ENCODE results near the gene MLXIPL. TPM values are rescaled to one million over a fixed set of nuclear protein-coding genes. Genes with fewer than 3 reads are reported as not detected.
A peak's percentile ranks its signal among the peaks of the same experiment; 100 is the strongest.
"Not testable (repeated sequence)": the region's sequence is repeated elsewhere in the genome, so short reads cannot be mapped to it uniquely, and the experiment has no call there.

MLXIPL gene
- total RNA-seq, 1 experiment from 2014 or later: not detected

- no peak overlapping the region for H3K4me3 ChIP-seq (ENCODE audit: low read length)
- no peak overlapping the region for H3K27ac ChIP-seq (ENCODE audit: low read length)
- H3K9ac ChIP-seq (ENCODE audit: low read length): no peak overlapping the region
- no peaks in the 10 kb centered on the region for H3K4me1 ChIP-seq (ENCODE audit: low read length)
- no peaks in the 10 kb centered on the region for H3K36me3 ChIP-seq (ENCODE audit: insufficient read depth, low read length)
- no peaks in the 10 kb centered on the region for H3K79me2 ChIP-seq (ENCODE audit: low read length)
- H2AFZ ChIP-seq (ENCODE audit: low read length): no peak overlapping the region
- no peaks in the 10 kb centered on the region for H3K9me3 ChIP-seq (ENCODE audit: low read length)
- H3K9me2 ChIP-seq (replicated peaks; ENCODE audit: insufficient read depth, low read length): no peaks in the 10 kb centered on the region
- no peaks in the 10 kb centered on the region for H4K20me1 ChIP-seq (ENCODE audit: insufficient read depth, low read depth, low read length)
- H3K27me3 ChIP-seq (ENCODE audit: low read length): no peaks in the 10 kb centered on the region
- no peak for DNase-seq
- H3K4me2 ChIP-seq (ENCODE audit: low read depth, low read length, poor library complexity, severe bottlenecking): no peak overlapping the region
Observed at GRCh38 chr7:73622909-73623797, 1.2 kb downstream of the MLXIPL start.

GRCh38 chr7:73622527-73622908, 1.8 kb downstream of the MLXIPL start:
- Histone ChIP-seq H3K4me1 (ENCODE audit: low read length) (no peaks in the 10 kb centered on the region), H3K4me2 (ENCODE audit: low read depth, low read length, poor library complexity, severe bottlenecking) (no peak overlapping the region), H3K9me3 (ENCODE audit: low read length) (no peaks in the 10 kb centered on the region), H3K79me2 (ENCODE audit: low read length) (no peaks in the 10 kb centered on the region), H4K20me1 (ENCODE audit: insufficient read depth, low read depth, low read length) (no peaks in the 10 kb centered on the region), H3K27ac (ENCODE audit: low read length) (no peak overlapping the region), H3K27me3 (ENCODE audit: low read length) (no peaks in the 10 kb centered on the region), H3K36me3 (ENCODE audit: insufficient read depth, low read length) (no peaks in the 10 kb centered on the region), H3K9me2 (replicated peaks; ENCODE audit: insufficient read depth, low read length) (no peaks in the 10 kb centered on the region), H3K4me3 (ENCODE audit: low read length) (no peak overlapping the region), H3K9ac (ENCODE audit: low read length) (no peak overlapping the region), H2AFZ (ENCODE audit: low read length) (no peak overlapping the region)
- no peak for DNase-seq

- no peaks in the 10 kb centered on the region for H4K20me1 ChIP-seq (ENCODE audit: insufficient read depth, low read depth, low read length)
- no peak overlapping the region for H3K9ac ChIP-seq (ENCODE audit: low read length)
- no peak overlapping the region for H3K4me2 ChIP-seq (ENCODE audit: low read depth, low read length, poor library complexity, severe bottlenecking)
Observed at GRCh38 chr7:73621168-73622063, 2.9 kb downstream of the MLXIPL start.

GRCh38 chr7:73619394-73619793, 4.9 kb downstream of the MLXIPL start:
- H3K4me3 ChIP-seq (ENCODE audit: low read length); H3K9me3 ChIP-seq (ENCODE audit: low read length); H3K9me2 ChIP-seq (replicated peaks; ENCODE audit: insufficient read depth, low read length); H3K4me1 ChIP-seq (ENCODE audit: low read length); H2AFZ ChIP-seq (ENCODE audit: low read length); H3K27me3 ChIP-seq (ENCODE audit: low read length); DNase-seq; H3K9ac ChIP-seq (ENCODE audit: low read length); H3K4me2 ChIP-seq (ENCODE audit: low read depth, low read length, poor library complexity, severe bottlenecking); H3K79me2 ChIP-seq (ENCODE audit: low read length); H4K20me1 ChIP-seq (ENCODE audit: insufficient read depth, low read depth, low read length); H3K36me3 ChIP-seq (ENCODE audit: insufficient read depth, low read length); H3K27ac ChIP-seq (ENCODE audit: low read length): not testable (repeated sequence)

More at GRCh38 chr7:73621168-73622063, 2.9 kb downstream of the MLXIPL start:
- H3K9me3 ChIP-seq (ENCODE audit: low read length): no peaks in the 10 kb centered on the region
- no peaks in the 10 kb centered on the region for H3K79me2 ChIP-seq (ENCODE audit: low read length)
- no peak overlapping the region for H2AFZ ChIP-seq (ENCODE audit: low read length)
- H3K4me3 ChIP-seq (ENCODE audit: low read length): no peak overlapping the region
- DNase-seq: no peak
- no peaks in the 10 kb centered on the region for H3K9me2 ChIP-seq (replicated peaks; ENCODE audit: insufficient read depth, low read length)
- H3K27me3 ChIP-seq (ENCODE audit: low read length): no peaks in the 10 kb centered on the region
- no peaks in the 10 kb centered on the region for H3K4me1 ChIP-seq (ENCODE audit: low read length)
- no peaks in the 10 kb centered on the region for H3K36me3 ChIP-seq (ENCODE audit: insufficient read depth, low read length)
- no peak overlapping the region for H3K27ac ChIP-seq (ENCODE audit: low read length)

- no peaks in the 10 kb centered on the region for H3K9me3 ChIP-seq (ENCODE audit: low read length)
- H3K27me3 ChIP-seq (ENCODE audit: low read length): no peaks in the 10 kb centered on the region
- H3K9ac ChIP-seq (ENCODE audit: low read length): no peak overlapping the region
- H3K36me3 ChIP-seq (ENCODE audit: insufficient read depth, low read length): no peaks in the 10 kb centered on the region
- H3K27ac ChIP-seq (ENCODE audit: low read length): no peak overlapping the region
- H3K4me2 ChIP-seq (ENCODE audit: low read depth, low read length, poor library complexity, severe bottlenecking): no peak overlapping the region
- DNase-seq: no peak
- no peak overlapping the region for H2AFZ ChIP-seq (ENCODE audit: low read length)
- no peak overlapping the region for H3K4me3 ChIP-seq (ENCODE audit: low read length)
- no peaks in the 10 kb centered on the region for H3K4me1 ChIP-seq (ENCODE audit: low read length)
- H3K79me2 ChIP-seq (ENCODE audit: low read length): no peaks in the 10 kb centered on the region
- H4K20me1 ChIP-seq (ENCODE audit: insufficient read depth, low read depth, low read length): no peaks in the 10 kb centered on the region
- H3K9me2 ChIP-seq (replicated peaks; ENCODE audit: insufficient read depth, low read length): no peaks in the 10 kb centered on the region
Observed at GRCh38 chr7:73618538-73618937, 5.8 kb downstream of the MLXIPL start.

- not testable (repeated sequence) for H3K4me2 ChIP-seq (ENCODE audit: low read depth, low read length, poor library complexity, severe bottlenecking); H3K9me3 ChIP-seq (ENCODE audit: low read length); H3K27me3 ChIP-seq (ENCODE audit: low read length); H3K4me1 ChIP-seq (ENCODE audit: low read length); H3K4me3 ChIP-seq (ENCODE audit: low read length); H2AFZ ChIP-seq (ENCODE audit: low read length); DNase-seq; H3K27ac ChIP-seq (ENCODE audit: low read length); H3K36me3 ChIP-seq (ENCODE audit: insufficient read depth, low read length); H3K9me2 ChIP-seq (replicated peaks; ENCODE audit: insufficient read depth, low read length); H4K20me1 ChIP-seq (ENCODE audit: insufficient read depth, low read depth, low read length); H3K79me2 ChIP-seq (ENCODE audit: low read length); H3K9ac ChIP-seq (ENCODE audit: low read length)
Observed at GRCh38 chr7:73617520-73617919, 6.8 kb downstream of the MLXIPL start.

- Histone ChIP-seq H2AFZ (ENCODE audit: low read length) (no peak overlapping the region), H3K9me2 (replicated peaks; ENCODE audit: insufficient read depth, low read length) (no peaks in the 10 kb centered on the region), H3K4me3 (ENCODE audit: low read length) (no peak overlapping the region), H4K20me1 (ENCODE audit: insufficient read depth, low read depth, low read length) (no peaks in the 10 kb centered on the region), H3K27me3 (ENCODE audit: low read length) (no peaks in the 10 kb centered on the region), H3K27ac (ENCODE audit: low read length) (no peak overlapping the region), H3K9ac (ENCODE audit: low read length) (no peak overlapping the region), H3K9me3 (ENCODE audit: low read length) (no peaks in the 10 kb centered on the region), H3K4me2 (ENCODE audit: low read depth, low read length, poor library complexity, severe bottlenecking) (no peak overlapping the region), H3K36me3 (ENCODE audit: insufficient read depth, low read length) (no peaks in the 10 kb centered on the region), H3K4me1 (ENCODE audit: low read length) (no peaks in the 10 kb centered on the region), H3K79me2 (ENCODE audit: low read length) (no peaks in the 10 kb centered on the region)
- DNase-seq: peak; percentile 55
Observed at GRCh38 chr7:73615886-73616285, 8.4 kb downstream of the MLXIPL start.

- not testable (repeated sequence) for DNase-seq; H3K9me2 ChIP-seq (replicated peaks; ENCODE audit: insufficient read depth, low read length); H4K20me1 ChIP-seq (ENCODE audit: insufficient read depth, low read depth, low read length); H3K79me2 ChIP-seq (ENCODE audit: low read length); H3K36me3 ChIP-seq (ENCODE audit: insufficient read depth, low read length); H3K4me2 ChIP-seq (ENCODE audit: low read depth, low read length, poor library complexity, severe bottlenecking); H3K27ac ChIP-seq (ENCODE audit: low read length); H3K4me3 ChIP-seq (ENCODE audit: low read length); H2AFZ ChIP-seq (ENCODE audit: low read length); H3K9ac ChIP-seq (ENCODE audit: low read length); H3K4me1 ChIP-seq (ENCODE audit: low read length); H3K27me3 ChIP-seq (ENCODE audit: low read length); H3K9me3 ChIP-seq (ENCODE audit: low read length)
Observed at GRCh38 chr7:73614937-73615336, 9.4 kb downstream of the MLXIPL start.

Data from Karpas-422 (cell line).